Glomerular visceral epithelial cell (primary cell): ENCODE results near the gene TFDP1.
"Not testable (repeated sequence)": the region's sequence is repeated elsewhere in the genome, so short reads cannot be mapped to it uniquely, and the experiment has no call there.

ENCODE experiments used
- DNase-seq: peaks from one replicate; pipeline ENCODE4 v3.0.0-alpha.2; 2016; ENCODE audit errors: extremely low spot score

The TFDP1 gene

DNA sequence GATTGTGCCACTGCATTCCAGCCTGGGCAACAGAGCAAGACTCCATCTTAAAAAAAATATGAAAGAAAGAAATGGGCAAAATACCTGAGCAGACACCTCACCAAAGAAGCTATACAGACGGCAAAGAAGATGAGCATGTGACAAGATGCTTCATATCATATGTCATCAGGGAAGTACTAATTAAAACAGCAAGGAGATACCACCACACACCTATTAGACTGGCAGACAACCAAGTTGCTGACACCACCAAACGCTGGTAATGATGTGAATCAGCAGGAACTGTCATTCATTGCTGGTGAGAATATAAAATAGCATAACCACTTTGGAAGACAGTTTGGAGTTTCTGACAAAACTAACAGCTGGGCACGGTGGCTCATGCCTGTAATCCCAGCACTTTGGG is 11.5 kb upstream of the TFDP1 start:
- DNase-seq, result no peak

DNA sequence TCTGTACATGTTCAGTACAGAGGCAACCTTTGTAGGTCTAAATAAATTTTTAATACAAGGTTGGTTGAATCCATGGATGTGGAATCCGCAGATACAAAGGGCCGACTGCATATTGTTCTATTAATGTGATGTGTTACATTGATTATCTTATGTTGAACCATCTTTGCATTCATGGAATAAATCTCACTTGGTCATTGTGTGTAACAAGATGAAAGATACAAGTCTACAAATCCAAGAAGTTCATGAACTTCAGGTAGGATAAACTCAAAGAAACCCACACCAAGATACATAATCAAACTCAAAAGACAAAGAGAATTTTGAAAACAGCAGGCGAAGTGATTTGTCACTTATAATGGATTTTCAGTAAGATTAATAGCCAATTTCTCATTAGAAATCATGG is 8.0 kb upstream of the TFDP1 start:
- no peak for DNase-seq

DNA sequence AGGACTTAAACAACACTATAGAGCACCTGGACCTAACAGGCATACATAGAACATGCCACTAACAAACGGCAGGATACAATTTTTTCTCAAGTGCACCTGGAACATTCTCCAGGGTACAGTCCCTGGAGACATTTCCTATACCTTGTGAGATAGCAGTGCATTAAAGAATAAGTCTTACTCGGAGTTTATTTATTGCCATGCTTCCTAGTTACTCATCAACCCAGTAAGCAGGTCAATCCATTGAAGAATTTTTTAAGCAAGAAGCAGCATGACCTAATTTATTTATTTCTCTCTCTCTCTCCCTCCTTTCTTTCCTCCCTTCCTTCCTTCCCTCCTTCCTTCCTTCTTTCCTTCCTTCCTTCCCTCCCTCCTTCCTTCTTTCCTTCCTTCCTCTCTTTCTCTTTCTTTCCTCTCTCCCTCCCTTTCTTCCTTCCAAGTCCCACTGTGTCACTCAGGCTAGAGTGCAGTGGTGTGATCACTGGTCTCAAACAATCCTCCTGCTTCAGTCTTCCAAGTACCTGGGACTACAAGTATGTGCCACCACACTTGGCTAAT is 6.6 kb upstream of the TFDP1 start:
- no peak for DNase-seq

DNA sequence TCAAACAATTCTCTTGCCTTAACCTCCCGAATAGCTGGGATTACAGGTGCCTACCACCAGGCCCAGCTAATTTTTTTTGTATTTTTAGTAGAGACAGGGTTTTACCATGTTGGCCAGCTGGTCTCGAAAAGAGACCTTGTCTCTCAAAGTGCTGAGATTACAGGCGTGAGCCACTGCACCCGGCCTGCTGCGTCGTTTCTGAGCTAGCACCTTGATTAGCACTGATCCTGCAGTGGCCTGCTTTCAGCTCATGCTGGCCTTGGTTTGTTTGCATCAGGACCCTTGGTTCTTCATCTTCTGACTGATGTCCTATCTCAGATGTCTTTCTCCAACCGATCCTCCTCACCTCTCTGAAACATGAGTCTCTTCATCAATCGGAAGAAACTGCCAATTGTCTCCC is 4.9 kb upstream of the TFDP1 start:
- DNase-seq, result no peak

DNA sequence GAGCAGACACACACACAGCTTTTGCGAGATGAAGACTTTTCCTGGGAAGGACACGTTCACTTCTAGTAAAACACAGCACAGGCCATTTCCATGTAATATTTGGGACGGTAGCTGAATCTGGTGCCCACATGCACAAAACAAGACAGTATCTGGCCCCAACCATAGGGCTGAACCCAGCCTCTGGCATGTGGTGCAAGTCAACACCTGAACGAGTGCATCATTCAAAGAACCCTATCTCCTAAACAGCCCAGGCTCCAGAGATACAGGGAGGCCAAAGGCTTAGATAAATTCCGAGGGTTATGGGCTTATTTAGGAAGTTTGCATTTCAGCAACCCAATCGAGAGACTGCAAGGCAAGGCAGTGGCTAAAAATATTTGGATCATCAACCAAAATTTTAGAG is 2.7 kb upstream of the TFDP1 start:
- DNase-seq, result no peak

DNA sequence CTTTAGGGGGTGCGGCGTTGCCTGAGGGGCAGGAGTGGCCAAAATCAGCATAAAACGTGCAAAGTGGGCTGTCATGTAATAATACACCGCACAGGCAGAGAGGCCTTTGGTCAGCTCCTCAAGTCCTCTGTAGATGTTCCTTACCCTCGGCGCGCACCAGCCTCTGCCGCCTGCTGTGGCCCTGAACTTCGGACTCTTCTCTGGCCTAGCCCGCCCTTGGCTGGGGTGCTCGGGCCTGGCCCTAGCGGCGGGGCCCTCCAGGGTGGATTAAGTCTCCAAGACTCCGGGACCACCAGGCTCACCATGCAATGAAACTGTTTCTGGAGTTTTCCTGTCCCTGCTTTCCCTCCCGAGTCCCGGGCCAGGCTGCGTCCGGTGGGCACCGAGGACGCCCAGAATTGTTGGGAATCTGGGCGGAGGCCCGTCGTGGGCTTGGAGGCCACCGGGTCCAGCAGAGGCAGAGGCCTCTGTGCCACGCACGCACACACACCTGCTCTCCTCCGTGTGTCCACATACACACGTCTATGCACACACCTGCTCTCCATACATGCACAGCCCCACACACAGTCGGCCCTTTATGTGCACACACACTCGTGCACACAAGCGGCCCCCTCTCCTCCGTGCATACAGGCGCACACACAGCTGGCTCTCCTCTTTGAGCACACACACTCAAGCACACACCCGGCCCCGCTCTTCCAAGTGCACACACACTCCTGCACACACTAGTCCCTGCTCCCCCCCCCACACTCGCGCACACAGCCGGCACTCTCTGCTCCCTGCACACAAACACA is 1.5 kb upstream of the TFDP1 start:
- no peak for DNase-seq

DNA sequence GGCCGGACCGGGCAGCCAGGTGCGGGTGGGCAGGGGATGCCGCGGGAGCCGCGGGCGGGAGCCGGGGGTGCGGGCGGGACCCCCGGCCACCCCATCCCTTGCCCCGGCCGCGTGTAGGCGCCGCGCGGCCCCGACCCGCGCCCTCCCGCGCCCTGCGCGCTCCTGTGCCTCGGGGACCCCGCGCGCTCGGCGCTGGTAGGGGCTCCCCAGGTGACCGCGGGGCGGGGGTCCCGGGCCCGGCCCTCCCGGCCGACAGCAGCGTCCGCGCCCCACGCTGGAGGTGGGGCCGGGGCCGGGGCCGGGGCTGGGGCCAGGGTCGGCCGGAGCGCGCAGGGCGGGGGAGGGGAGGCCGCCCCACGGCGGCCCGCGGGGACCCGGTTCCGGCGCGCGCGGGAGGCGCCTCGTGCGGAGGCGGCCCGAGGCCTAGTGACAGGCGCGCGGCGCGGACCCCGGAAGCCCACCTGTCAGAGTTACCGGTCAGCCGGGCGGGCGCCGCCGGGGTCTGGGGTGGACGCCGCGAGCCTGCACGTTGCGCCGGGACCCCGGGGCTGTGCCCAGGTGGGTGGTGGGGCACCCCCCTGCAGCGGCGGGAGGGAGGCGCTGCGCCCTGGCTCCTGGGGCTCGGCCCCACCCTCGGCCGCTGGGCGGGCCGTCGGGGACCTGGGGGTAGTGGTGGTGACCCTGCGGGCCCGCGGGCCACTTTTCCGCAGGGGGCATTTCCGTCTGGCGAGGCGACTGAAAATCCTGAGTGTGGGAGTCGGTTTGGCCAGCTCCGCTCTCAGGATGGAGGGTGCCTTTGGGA is 518 bp downstream of the TFDP1 start:
- peak; percentile 25 for DNase-seq

DNA sequence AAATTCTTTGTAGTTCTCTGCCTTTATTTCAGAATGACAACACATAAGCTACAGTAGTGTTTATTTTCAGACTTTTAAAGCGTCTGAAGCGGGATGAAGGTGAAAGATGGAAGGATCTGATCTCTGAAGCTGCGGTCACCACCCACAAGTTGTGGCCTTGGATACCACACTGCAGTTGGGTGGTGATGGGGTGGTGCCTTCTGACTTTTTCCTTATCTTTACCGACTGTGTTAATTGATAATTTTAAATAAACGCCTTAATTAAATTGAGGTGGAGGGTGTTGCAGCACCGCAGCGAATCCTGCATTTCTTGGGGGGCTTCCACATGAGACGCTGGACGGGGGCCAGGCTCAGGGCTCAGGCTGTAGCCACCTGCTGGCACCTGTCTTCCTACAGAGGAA is 1.3 kb downstream of the TFDP1 start:
- DNase-seq, result no peak

DNA sequence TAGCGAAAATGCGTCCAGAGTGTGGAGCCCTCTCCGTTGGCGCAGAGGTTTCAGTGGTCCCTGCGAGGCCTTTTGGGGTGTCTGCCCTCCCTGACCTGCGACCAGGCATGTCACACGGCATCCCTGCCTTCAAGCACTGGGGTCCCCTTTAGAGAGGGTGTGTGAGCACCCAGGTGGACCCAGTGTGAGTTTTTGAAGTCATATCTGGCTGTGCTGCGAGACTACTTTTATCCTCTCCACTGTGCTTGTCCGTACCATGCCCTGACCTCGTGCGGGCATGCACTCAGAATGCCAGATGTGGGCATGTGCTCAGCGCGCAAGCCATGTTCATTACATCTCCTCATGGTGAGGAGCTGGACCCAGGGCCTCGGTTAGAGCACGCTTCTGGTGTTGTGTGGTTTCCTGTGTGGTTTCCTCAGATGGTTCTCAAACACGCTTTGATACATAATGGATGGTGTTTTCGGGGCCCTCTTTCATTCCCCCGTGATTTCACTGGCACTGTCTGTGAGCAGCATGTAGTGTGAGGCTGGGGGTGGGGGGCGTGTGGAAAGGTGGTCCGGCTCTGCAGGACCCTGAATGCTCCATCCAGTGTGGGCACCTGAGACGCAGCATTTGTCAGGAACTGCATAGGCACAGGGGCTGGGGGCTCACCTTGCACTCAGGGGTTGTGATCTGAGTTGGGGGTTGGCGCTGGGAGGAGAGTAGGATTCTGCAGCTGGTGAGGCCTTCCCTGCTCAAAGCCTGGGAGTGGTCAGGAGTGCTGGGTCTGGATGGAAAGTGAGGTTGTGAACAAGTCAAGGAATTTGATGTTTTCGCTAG is 2.3 kb downstream of the TFDP1 start:
- DNase-seq, result no peak

DNA sequence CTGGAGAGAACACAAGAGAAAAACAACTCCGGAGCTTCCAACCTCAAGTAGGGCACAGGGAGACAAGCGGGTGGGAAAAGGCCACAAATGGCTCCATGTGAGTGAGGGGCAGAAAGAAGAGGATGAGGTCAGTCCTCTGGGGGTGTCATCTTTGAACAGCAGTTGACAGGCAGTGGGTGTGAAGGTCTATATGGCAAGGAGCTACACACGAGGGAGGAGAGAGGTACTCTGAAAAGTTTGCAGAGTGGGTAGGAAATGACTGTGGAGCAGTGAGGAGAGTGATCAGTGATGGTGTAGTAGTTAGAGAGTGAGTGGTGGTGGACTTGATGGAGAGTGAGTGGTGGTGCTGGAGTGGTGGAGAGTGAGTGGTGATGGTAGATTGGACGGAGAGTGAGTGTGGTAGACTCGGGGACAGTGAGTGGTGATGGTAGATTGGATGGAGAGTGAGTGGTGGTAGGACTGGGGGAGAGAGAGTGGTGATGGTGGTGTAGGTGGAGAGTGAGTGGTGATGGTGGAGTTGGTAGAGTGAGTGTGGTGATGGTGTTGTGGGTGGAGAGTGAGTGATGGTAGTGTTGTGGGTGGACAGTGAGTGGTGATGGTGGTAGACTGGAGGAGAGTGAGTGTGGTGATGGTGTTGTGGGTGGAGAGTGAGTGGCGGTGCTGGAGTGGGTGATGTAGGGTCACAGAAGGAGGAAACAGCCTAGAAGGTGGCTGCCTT is 4.0 kb downstream of the TFDP1 start:
- DNase-seq, result no peak

DNA sequence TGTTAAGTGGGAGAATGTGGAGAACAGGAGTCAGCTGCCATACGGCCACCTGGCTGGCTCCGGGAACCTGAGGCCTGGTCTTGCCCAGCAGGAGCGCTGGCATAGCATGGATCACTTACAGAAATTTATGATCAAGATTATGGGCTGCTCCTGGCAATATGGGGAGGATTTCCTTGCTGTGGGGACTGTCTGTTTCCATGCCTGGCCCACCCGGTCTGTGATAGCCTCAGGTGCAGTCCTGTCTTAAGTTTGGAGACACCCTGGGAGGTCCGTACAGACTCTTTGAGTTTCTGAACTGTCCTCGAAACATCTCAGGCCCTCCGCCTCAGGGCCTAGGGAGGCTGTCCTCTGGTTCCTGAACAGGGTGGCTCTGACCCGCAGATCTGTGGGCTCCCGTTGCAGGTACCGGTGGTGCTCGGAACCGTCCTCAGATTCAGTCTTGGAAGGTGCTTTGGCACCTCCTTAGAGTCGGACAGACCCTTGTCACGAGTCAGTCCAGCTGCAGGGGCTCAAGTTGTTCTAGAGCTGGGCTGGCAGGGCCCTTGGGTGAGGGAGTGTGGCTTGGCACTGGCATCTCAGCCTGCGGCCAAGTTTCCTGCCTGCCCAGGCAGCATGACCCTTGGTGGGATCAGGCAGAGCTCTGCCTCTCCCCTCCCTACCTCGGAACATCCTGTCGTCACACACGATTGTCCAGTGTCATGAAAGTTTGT is 4.9 kb downstream of the TFDP1 start:
- no peak for DNase-seq

DNA sequence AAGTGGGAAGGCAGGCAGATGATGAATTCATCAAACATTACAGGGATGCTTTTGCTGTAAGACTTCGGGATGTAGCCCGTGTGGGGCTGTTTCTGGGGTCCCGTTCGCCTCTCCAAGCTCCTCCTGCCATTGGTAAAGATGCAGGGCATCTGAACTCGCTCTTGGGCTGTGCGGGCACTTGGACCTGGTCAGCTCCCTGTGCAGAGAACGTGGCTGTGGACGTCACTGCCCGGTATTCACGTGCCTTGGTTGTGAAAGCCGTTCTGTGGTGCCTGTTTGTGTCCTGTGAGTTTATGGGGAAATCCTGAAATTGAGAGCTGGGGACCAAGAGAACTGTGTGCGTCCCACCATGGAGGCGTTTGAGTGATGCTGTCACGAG is 5.4 kb downstream of the TFDP1 start:
- no peak for DNase-seq

DNA sequence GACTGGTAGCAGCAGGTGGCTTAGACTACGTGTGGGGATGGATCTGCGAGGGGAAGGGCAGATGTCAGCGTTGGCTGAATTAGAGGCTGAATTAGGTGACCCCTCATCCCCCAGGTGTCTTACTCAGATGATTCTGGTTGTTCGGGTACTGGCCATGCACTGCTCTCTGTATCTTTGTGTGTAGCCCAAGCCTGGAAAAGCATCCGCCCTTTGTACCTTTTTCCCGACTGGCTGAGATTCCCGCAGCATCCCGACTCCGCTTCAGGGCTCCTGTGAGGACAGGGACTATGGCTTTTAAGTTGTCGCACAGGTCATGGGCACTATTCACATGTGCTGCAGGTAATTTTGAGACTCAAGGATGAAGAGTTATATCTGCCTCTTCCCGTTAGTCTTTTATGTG is 7.2 kb downstream of the TFDP1 start:
- DNase-seq, result no peak

DNA sequence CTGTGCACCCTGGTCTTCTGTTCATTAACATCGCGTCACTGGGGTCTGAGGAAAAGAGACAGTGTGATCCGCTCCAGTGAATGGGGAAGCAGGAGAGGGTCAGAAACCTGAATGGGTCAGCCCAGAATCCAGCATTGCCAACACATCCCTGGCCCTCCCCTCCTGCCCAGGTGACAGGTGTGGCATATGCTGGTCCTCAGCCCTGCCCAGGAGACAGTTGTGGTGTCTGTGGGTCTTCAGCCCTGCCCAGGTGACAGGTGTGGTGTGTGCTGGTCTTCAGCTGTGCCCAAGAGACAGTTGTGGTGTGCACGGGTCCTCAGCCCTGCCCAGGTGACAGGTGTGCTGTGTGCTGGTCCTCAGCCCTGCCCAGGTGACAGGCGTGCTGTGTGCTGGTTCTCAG is 8.0 kb downstream of the TFDP1 start:
- no peak for DNase-seq

DNA sequence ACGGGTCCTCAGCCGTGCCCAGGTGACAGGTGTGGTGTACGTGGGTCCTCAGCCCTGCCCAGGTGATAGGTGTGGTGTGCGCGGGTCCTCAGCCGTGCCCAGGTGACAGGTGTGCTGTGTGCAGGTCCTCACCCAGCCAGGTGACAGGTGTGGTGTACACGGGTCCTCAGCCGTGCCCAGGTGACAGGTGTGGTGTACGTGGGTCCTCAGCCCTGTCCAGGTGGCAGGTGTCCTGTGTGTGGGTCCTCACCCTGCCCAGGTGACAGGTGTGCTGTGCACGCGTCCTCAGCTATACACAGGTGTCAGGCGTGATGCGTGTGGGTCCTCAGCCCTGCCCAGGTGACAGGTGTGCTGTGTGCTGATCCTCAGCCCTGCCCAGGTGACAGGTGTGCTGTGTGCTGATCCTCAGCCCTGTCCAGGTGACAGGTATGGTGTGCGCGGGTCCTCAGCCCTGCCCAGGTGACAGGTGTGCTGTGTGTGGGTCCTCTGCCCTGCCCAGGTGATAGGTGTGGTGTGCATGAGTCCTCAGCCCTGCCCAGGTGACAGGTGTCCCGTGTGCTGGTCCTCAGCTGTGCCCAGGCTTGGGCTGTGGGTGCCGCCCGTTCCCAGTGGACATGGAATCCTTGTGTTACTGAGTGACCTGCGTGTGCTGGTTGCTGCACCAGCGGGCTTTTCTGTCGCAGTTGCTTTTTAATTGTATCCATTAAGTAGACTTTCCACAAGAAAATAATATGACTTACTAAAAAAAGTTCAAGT is 9.7 kb downstream of the TFDP1 start:
- not testable (repeated sequence) for DNase-seq

DNA sequence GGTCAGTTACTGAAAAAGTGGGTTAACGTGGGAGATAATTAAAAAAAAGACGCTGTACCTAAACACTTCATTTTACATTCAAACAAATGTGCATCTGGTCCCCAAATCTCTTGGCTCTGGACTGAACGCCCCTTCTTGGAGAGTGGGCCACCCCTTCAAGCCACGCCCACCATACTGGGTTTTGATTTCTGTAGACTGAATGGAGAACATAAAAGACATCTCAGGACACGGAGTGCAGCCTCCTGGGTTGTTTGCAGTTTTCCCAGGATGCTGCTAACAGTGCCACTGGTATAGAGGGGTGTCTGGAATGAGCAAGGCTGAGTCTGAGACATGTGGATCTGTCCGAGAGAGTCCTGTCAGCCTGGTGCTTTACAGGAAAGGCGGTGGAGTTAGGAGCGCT is 10.6 kb downstream of the TFDP1 start:
- no peak for DNase-seq

DNA sequence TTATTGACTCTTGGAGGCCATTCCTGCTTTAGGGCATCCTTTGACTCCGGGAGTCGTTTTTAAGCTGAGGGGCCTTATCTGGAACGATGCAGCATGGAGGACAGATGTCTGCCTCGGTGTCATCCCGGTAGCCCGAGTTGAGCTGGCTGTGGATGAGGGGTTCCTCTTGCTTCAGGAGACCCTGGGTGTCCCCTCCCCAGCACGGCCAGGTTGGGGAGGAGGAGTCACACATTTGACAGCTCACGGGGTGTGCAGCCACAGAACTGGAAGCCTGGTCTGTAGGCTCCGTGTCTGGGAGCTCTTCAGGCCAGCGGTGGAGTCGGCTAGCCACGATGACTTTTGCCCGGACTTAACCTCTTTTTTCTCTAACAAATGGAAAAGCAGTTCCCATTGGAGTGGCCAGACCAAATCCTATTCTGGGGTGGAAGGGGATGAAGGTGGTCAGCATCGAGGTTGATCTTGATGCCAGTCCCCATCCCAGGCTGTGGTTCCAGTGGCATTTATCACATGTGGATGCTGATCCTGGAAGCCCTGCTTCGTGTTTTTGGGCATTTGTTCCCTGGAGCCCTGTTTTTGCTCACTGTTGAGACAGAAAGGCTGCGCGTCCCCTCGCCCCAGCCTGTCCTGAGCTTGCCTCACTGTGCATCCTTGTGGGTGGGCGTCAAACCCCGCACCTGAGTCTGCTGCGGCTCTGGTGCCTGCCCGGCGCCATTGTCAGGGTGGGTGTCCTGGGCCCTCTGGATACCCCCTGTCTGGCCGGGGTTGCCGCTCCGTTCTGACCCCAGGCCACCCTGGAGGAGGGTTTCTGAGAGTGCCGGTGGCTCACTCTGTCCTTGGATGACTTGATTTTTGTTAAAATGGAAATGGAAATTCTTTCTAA is 12.0 kb downstream of the TFDP1 start:
- no peak for DNase-seq

DNA sequence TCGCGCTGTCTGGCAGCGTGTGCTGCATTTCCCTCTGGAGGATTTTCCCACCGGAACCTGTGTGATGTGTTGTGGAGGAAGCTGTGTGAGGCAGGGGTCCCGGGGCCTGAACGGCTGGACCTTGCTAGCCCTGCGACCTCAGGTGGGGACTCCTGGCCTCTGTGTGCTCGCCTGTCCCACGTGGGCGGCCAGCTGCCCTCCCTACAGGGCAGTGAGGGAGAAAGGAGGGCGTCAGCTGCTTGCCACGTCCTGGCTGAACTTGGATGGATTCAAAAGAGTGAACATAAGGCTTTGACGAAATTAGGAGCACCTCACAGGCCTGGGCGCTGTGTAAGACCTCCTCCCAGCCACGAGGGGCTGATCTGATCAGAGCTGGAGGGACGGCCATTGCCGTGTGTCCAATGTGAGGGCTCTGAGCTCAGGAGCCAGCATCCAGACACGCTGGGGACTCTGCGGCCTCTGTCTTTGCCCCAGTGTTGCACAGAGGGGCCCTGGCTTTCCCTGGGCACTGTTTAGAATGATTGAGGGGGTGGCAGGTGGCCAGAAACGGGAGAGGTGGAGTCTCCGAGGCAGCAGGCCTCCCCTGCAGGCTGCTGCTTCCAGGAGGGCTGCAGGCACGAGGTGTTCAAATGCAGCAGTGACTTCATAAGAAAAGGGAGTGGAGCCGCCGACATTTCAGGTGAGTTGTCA is 13.0 kb downstream of the TFDP1 start:
- no peak for DNase-seq

DNA sequence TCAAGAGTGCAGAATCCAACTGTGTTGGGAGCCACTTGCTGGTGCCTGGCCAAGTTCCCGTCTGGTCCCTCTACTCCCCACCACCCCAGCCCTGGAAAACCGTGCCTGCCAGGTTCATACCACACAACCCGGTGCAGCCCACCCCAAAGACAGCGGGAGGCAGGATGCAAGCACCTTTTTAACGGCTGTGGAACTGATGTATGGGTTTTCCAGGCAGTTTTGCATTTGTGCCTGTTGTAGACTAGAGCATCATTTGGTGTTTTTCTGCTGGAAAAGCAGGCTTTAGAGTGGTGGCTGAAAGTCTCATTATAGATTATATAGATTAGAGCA is 13.5 kb downstream of the TFDP1 start:
- DNase-seq, result no peak
